ENCODE results near the gene GPR108. TPM values are rescaled to one million over a fixed set of nuclear protein-coding genes. Genes with fewer than 3 reads are reported as not detected.
A peak's percentile ranks its signal among the peaks of the same experiment; 100 is the strongest.

GPR108 gene
- total RNA-seq, 4 donors from 2014 or later: 22.6 to 40.3 (median 32.3) TPM

DNA sequence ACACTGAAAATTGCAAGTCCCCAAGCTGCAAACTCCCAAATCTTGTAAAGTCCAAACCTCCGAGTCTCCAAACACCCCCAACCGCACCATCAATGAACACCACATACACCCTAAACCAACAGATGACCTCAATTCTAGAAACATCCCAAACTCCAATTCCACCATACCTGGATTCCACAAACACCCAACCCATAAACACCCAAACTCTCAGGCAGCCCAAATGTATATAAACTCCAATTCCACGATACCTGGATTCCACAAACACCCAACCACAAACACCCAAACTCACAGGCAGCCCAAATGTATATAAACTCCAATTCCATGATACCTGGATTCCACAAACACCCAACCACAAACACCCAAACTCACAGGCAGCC, 17.4 kb downstream of the GPR108 start:
- Histone ChIP-seq H3K27ac (peak overlapping the region in 1 of 4 donors; percentile 43), H3K4me1 (no peaks in the 10 kb centered on the region), H3K9me3 (no peaks in the 10 kb centered on the region), H3K4me3 (peak overlapping the region in 1 of 4 donors; percentile 8), H3K27me3 (peaks cover 0 to 2% (median 0%) of the 10 kb centered on the region in 3 donors), H3K36me3 (no peaks in the 10 kb centered on the region)
- ATAC-seq (no peak), DNase-seq (no peak)
- intact Hi-C loops (cut with DNase I; ENCODE audit: low total_unique reads): no loop called here
- no peak for TF ChIP-seq POLR2A (IDR thresholded peaks at IDR 0.05)
- TF ChIP-seq, protein P1, sequence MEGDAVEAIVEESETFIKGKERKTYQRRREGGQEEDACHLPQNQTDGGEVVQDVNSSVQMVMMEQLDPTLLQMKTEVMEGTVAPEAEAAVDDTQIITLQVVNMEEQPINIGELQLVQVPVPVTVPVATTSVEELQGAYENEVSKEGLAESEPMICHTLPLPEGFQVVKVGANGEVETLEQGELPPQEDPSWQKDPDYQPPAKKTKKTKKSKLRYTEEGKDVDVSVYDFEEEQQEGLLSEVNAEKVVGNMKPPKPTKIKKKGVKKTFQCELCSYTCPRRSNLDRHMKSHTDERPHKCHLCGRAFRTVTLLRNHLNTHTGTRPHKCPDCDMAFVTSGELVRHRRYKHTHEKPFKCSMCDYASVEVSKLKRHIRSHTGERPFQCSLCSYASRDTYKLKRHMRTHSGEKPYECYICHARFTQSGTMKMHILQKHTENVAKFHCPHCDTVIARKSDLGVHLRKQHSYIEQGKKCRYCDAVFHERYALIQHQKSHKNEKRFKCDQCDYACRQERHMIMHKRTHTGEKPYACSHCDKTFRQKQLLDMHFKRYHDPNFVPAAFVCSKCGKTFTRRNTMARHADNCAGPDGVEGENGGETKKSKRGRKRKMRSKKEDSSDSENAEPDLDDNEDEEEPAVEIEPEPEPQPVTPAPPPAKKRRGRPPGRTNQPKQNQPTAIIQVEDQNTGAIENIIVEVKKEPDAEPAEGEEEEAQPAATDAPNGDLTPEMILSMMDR (IDR thresholded peaks at IDR 0.05 in 4 of 5, conservative IDR thresholded peaks at IDR 0.05 in 1 of 5): no peak
- in situ Hi-C loops (cut with MboI; ENCODE audit: low sequenced_read_pairs in 4 of 4): no loop called here

DNA sequence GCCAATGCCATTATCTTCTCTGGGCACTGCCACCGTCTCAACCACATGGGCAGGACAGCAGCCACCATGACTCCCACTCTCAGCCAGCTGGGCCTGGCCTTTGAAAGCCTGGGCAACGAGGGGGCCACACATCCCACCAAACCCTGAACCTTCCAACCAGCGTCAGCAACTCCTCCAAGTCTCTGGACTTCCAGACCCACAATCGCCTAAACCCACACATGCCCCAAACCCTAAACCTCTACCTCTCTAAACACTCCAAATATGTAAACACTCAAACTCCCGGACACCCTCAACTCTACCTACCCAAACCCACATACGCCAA, 17.9 kb downstream of the GPR108 start:
- Histone ChIP-seq H3K36me3 (no peaks in the 10 kb centered on the region), H3K27ac (no peak overlapping the region), H3K4me3 (peak overlapping the region in 1 of 4 donors; percentile 8), H3K9me3 (no peaks in the 10 kb centered on the region), H3K27me3 (peaks cover 0 to 2% (median 0%) of the 10 kb centered on the region in 3 donors), H3K4me1 (no peaks in the 10 kb centered on the region)
- ATAC-seq (no peak), DNase-seq (no peak)
- in situ Hi-C loops (cut with MboI; ENCODE audit: low sequenced_read_pairs in 4 of 4): no loop called here
- intact Hi-C loops (cut with DNase I; ENCODE audit: low total_unique reads): no loop called here
- TF ChIP-seq, protein P1 (IDR thresholded peaks at IDR 0.05 in 4 of 5, conservative IDR thresholded peaks at IDR 0.05 in 1 of 5): no peak
- no peak for TF ChIP-seq POLR2A (IDR thresholded peaks at IDR 0.05)

DNA sequence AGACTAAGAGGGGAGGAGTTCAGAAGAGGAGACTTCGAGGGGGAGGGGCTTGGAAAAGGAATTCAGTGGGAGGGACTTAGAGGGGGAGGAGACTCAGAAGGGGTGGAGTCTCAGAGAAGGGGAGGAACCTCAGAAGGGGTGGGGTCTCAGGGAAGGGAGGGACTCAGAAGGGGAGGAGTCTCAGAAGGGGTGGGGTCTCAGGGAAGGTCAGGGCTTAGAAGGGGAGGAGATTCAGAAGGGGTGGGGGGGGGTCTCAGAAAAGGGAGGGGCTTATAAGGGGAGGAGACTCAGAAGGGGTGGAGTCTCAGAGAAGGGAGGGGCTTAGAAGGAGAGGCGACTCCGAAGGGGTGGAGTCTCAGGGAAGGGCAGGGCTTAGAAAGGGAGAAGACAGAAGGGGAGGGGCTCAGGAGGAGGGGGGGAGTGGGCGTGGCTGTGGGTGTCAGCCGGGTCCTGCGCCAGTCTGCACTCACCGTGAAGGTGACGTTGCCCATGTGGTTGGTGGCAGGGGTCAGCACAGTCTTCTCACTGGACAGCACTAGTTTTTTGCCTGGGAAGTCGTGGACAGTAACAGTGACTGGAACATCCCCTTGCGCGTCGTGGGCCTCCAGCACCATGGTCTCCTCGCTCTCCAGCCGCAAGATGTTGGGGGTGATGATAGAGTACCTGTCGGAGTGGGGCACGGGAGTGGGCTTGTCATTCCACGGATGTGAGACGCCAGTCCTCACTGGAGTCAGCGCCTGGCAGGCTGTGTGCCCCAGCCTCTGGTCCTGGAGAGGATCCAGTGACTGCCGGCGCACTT, 18.4 kb downstream of the GPR108 start:
- no peak for DNase-seq
- Histone ChIP-seq H3K9me3 (no peaks in the 10 kb centered on the region), H3K4me1 (no peaks in the 10 kb centered on the region), H3K36me3 (no peaks in the 10 kb centered on the region), H3K27ac (no peak overlapping the region), H3K4me3 (peak overlapping the region in 1 of 4 donors; percentile 8), H3K27me3 (peaks cover 0 to 2% (median 0%) of the 10 kb centered on the region in 3 donors)
- peak in 1 of 2 donors; percentile 18 for ATAC-seq
- TF ChIP-seq, protein P1 (IDR thresholded peaks at IDR 0.05 in 4 of 5, conservative IDR thresholded peaks at IDR 0.05 in 1 of 5): no peak
- no peak for TF ChIP-seq POLR2A (IDR thresholded peaks at IDR 0.05)
- in situ Hi-C loops (cut with MboI; ENCODE audit: low sequenced_read_pairs in 4 of 4) (no loop called here), intact Hi-C loops (cut with DNase I; ENCODE audit: low total_unique reads) (no loop called here)

DNA sequence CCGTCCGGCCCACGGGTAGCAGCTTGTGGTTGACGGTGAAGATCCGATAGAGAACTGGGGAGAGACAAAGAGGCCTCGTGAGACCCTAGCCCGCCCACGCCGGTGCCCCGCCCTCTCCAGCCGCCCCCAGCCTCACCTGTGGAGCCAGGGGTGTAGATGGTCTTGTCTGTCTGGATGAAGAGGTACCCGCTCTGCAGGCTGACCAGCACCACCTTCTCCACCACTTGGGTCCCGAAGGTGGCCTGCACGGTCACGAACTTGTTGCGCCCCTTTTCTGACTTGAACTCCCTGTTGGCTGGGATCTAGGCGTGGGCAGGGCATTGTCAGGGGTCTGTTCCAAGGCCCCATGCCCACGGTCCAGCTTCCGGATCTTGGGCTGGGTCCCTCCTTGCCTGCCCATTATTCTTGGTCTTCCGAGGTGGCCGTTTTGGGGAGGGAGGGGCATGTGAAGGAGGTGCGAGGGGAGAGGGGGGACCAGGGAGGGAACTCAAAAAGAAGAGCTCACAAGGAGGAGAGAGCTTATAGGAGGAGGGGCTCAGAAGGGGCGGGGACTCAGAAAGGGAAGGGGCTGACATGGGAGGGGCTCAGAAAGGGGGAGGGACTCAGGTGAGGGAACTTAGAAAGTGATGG, 19.2 kb downstream of the GPR108 start:
- ATAC-seq: no peak
- H3K27ac ChIP-seq: no peak overlapping the region
- H3K4me3 ChIP-seq: no peak overlapping the region
- TF ChIP-seq, protein P1 (IDR thresholded peaks at IDR 0.05 in 4 of 5, conservative IDR thresholded peaks at IDR 0.05 in 1 of 5): no peak
- no peak for TF ChIP-seq POLR2A (IDR thresholded peaks at IDR 0.05)
- H3K27me3 ChIP-seq: peaks cover 0 to 2% (median 0%) of the 10 kb centered on the region in 3 donors
- H3K36me3 ChIP-seq: no peaks in the 10 kb centered on the region
- no peaks in the 10 kb centered on the region for H3K9me3 ChIP-seq
- in situ Hi-C loops (cut with MboI; ENCODE audit: low sequenced_read_pairs in 4 of 4): no loop called here
- DNase-seq: no peak
- no peaks in the 10 kb centered on the region for H3K4me1 ChIP-seq
- intact Hi-C loops (cut with DNase I; ENCODE audit: low total_unique reads): no loop called here

All from gastrocnemius medialis (tissue), 4 donors.